Stomach (tissue), 4 donors: ENCODE results near the gene TAL2.

Experiments
- CTCF ChIP-seq, 7 experiments: fragments of 450-650 bp in 4 of 7; fragments of 200-600 bp in 3 of 7; sonication (generic) in 3 of 7; IDR thresholded peaks; one replicate each; pipeline ENCODE4 v1.5.1; 2016 to 2019; ENCODE audit warnings: antibody characterized with exemption in 7 of 7, control low read depth in 2 of 7, mild to moderate bottlenecking in 1 of 7
- EP300 ChIP-seq: sonication (generic); formaldehyde crosslinking; IDR thresholded peaks from one replicate; pipeline ENCODE4 v1.6.1; 2017; ENCODE audit warnings: antibody characterized with exemption
- POLR2A ChIP-seq, 4 donors: fragments of 450-650 bp; IDR thresholded peaks; one replicate each; pipeline ENCODE4 v1.6.1; 2016; ENCODE audit warnings: antibody characterized with exemption in 4 of 4, control low read depth in 2 of 4, mild to moderate bottlenecking in 1 of 4, moderate library complexity in 1 of 4
- POLR2AphosphoS5 ChIP-seq, 3 donors: sonication (generic); formaldehyde crosslinking; IDR thresholded peaks; one replicate each; pipeline ENCODE4 v1.6.1; 2016; ENCODE audit warnings: antibody characterized with exemption in 3 of 3

GRCh38 chr9:105711867-105712266 is 49.6 kb downstream of the TAL2 start:
- no peak for TF ChIP-seq POLR2A (IDR thresholded peaks at IDR 0.05)
- TF ChIP-seq CTCF (IDR thresholded peaks at IDR 0.05): no peak
- TF ChIP-seq EP300: no peak
- TF ChIP-seq POLR2AphosphoS5 (IDR thresholded peaks at IDR 0.05): no peak
